NCI-H345 treated with DMSO at 0.1 percent for 48 hours (cell line): ENCODE results near the gene ADAM8.
"Not testable (repeated sequence)": the region's sequence is repeated elsewhere in the genome, so short reads cannot be mapped to it uniquely, and the experiment has no call there.

Source experiments
- DNase-seq: peaks from one replicate; lab custom pipeline; 2025; ENCODE audit not compliant: unreplicated experiment; lab: John Stamatoyannopoulos, UW

The ADAM8 gene

GRCh38 chr10:133234796-133235195 is 41.9 kb downstream of the ADAM8 start:
- DNase-seq = not testable (repeated sequence)

GRCh38 chr10:133231946-133232574 is 44.6 kb downstream of the ADAM8 start:
- DNase-seq = no peak

- DNase-seq = no peak
These were observed 45.3 kb downstream of the ADAM8 start for GRCh38 chr10:133231244-133231945.

- no peak for DNase-seq
These were observed 46.1 kb downstream of the ADAM8 start for GRCh38 chr10:133230387-133231195.

GRCh38 chr10:133230044-133230361 is 46.7 kb downstream of the ADAM8 start, which contains the start of gene UTF1:
UTF1 (plus strand) TSS chr10:133230217; CDS start chr10:133230289, 72 bp downstream.
- no peak for DNase-seq

GRCh38 chr10:133229265-133230043 is 47.2 kb downstream of the ADAM8 start:
- no peak for DNase-seq

GRCh38 chr10:133227256-133227655 is 49.4 kb downstream of the ADAM8 start:
- no peak for DNase-seq

GRCh38 chr10:133226251-133226808 is 50.3 kb downstream of the ADAM8 start:
- no peak for DNase-seq

GRCh38 chr10:133225707-133226191 is 50.9 kb downstream of the ADAM8 start:
- DNase-seq = no peak

- DNase-seq = no peak
These were observed 51.8 kb downstream of the ADAM8 start for GRCh38 chr10:133224756-133225372.

GRCh38 chr10:133224076-133224475 is 52.6 kb downstream of the ADAM8 start:
- no peak for DNase-seq

- not testable (repeated sequence) for DNase-seq
These were observed 54.9 kb downstream of the ADAM8 start for GRCh38 chr10:133221756-133222155.

- no peak for DNase-seq
These were observed 55.3 kb downstream of the ADAM8 start for GRCh38 chr10:133221331-133221730.

GRCh38 chr10:133219782-133220181 is 56.9 kb downstream of the ADAM8 start:
- DNase-seq = no peak

GRCh38 chr10:133218891-133219290 is 57.8 kb downstream of the ADAM8 start:
- DNase-seq = no peak

- DNase-seq = no peak
These were observed 58.7 kb downstream of the ADAM8 start for GRCh38 chr10:133217800-133218589.

- no peak for DNase-seq
These were observed 59.9 kb downstream of the ADAM8 start for GRCh38 chr10:133216776-133217175.

- DNase-seq = no peak
These were observed 61.1 kb downstream of the ADAM8 start for GRCh38 chr10:133215586-133215985.
